Breast epithelium (tissue), 3 donors: ENCODE results near the gene GOLIM4.

Experiments used
- CTCF ChIP-seq, 3 donors: fragments of 450-650 bp; IDR thresholded peaks; one replicate each; pipeline ENCODE4 v1.5.1; 2016 to 2017; ENCODE audit warnings: antibody characterized with exemption in 3 of 3, mild to moderate bottlenecking in 3 of 3, moderate library complexity in 3 of 3
- POLR2A ChIP-seq: fragments of 450-650 bp; IDR thresholded peaks from one replicate; pipeline ENCODE4 v1.6.1; 2016; ENCODE audit warnings: antibody characterized with exemption, mild to moderate bottlenecking, moderate library complexity

- TF ChIP-seq CTCF (IDR thresholded peaks at IDR 0.05) = no peak
- no peak for TF ChIP-seq POLR2A
Observed at GRCh38 chr3:168094580-168094876, 1.2 kb downstream of the GOLIM4 start.
